Activated CD4-positive, CD25-positive, alpha-beta regulatory T cell treated with anti-CD3 and anti-CD28 coated beads, Interleukin-2, amount 50 U/mL, for 16 hours (primary cell): ENCODE data around the gene TTYH1.
"Not testable (repeated sequence)": the region's sequence is repeated elsewhere in the genome, so short reads cannot be mapped to it uniquely, and the experiment has no call there.

Experiments used
- DNase-seq: peaks from one replicate; pipeline ENCODE4 v3.0.0-alpha.2; 2020; ENCODE audit warnings: low read depth, low spot score

The TTYH1 gene

DNA sequence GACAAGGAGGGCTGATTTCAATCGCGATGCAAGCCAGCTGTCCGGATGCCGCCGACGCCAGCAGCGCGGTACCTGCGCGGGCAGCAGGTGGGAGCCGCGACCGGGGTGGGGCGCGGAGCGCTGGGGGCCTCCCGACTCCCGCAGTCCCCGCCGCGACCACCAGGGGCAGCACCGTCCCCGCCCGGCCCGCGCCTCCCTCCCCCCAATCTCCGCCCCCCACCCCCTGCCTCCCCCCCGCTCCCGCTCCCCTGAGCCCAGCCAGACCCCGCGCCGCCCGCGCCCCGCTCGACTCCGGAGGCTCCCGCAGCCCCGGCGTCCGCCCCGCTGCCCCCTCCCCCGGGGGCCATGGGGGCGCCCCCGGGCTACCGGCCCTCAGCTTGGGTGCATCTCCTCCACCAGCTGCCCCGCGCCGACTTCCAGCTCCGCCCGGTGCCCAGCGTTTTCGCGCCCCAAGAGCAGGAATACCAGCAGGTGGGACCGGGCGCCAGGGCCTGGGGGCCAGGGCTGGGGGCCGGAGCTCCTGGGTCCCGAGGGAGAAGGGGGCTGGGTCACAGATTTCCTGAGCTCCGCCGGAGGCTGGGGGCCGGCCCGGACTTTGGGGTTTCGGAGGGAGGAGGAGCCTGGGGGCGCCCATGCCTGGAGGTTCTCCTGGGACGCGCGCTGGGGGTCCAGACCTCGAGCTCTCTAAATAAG lies at the start of gene TTYH1:
Gene TTYH1, plus strand, starts transcription at position 257 of the 693 bp plus-strand sequence. Its CDS starts 89 bp downstream, at position 346.
- no peak for DNase-seq

DNA sequence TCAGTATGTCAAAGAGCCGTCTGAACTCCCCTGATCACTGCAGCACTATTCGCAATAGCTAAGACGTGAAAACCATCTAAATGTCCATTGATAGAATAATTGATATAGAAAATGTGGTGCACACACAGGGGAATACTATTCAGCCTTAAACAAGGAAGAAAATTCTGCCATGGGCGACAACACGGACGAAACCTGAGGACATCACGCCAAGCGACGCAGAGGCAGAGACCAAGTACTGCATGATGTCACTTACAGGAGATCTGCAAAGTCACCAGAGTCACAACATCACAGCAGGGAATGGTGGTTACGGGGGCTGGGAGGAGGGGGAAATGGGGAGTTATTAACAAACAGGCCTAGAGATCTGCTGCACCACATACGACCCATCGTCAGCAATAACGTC lies 49.5 kb upstream of the TTYH1 start:
- not testable (repeated sequence) for DNase-seq

DNA sequence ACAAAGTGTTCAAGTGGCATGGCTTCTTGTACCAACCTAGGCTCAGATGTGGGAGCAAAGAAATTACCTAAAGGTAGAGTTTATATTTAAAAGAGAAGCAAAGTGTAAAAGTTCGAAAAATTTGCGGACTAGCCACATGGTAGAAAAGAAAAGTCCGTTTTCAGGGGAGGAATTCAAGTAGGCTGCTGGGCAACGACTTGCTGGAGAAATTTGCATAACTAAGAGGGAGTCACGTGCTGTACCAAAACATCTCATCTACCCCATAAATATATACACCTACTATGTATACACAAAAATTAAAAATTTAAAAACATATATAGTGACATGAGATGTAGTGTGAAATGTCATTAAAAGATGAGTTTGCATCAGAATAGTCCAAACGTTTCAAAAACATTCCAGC lies 48.5 kb upstream of the TTYH1 start:
- DNase-seq: no peak

DNA sequence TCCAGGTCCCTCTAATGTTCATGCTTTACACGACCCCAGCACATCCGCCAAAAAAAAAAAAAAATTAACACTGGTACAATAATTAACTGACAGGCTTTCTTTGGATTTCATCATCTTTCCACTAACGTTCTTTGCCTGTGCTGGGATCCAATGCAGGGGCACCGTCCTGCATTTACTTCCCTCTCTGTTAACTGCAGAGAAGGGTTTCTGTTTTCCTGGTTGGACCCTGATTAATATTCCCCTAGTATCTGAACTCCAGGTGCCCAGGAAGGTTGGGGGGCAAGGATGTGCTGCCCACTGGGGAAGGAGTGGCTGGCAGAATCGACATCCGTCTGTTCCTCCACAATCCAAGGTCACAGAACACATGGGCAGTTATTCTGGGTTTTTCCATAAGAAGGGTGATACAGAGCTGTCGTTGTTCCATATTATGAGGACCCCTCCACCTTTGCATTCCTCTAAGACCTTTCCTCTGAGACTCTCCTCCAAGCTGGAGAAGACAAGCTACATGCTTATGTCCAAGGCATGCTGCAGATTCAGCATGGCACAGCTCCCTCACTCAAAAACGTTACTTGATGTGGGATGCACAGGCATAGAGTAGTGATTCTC lies 46.1 kb upstream of the TTYH1 start:
- DNase-seq: no peak

DNA sequence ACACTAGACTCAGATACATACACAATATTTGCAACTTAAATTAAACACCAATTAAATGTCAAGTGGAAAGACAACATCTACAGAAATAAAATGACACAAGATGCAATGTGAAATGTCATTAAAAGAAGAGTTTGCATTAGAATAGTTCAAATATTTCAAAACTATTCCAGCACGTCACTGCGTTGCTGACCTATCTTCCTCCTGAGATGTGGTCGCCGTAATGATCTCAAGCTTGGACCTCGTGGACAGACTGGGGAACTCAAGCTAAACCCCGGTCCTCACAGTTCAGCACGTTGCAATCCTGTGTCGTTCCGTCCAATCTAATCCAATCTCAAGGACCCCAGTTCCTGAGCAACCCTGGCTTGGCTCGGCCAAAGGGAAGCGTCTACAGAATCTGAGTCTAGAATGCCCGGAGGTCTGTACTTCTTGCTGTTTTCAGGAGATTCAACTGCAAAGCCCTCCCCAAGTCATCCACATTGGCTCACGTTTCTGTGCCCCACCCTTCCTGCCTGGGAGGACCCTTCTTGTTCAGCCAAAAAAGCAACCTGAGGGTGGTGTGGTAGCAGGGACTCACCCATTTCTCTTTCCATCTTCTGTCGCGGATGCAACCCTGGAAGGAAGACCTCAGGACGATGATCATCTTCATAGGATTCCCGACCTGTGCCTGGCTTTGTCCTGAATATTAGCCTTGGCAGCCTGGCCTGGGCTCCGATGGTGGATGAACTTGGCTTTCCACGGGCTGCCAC lies 45.4 kb upstream of the TTYH1 start:
- DNase-seq: not testable (repeated sequence)

DNA sequence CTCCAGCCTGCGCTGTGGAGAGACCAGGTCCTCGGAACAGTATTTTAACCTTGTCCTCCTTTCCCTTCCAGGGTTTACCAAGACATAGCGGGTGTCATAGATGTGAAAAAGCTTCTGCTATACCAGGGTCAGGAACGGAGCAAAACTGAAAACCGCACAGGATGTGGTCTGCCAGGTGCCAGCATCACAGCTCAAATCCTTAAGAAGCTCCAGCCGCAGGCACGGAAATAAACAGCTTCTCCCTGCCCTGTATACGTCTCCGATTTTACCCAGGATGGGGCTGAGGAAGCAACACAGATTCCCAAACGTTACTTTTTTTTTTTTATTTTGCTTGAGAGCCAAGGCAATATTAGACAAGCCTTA lies 44.8 kb upstream of the TTYH1 start:
- DNase-seq: peak; percentile 11

DNA sequence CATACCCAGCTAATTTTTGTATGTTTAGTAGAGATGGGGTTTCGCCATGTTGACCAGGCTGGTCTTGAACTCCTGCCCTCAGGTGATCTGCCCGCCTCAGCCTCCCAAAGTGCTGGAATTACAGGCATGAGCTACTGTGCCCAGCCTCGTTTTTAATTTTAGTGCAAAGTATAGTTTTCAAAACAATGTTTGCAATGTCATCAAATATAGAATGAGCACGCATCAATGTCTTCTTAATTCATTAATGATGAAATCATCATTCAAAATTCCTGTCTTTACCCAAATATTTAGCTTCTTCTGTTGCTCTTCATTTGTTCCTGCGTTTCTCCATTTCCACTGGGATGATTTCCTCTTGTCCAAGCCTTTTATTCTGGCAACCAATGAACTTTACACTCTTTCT lies 43.8 kb upstream of the TTYH1 start:
- not testable (repeated sequence) for DNase-seq

DNA sequence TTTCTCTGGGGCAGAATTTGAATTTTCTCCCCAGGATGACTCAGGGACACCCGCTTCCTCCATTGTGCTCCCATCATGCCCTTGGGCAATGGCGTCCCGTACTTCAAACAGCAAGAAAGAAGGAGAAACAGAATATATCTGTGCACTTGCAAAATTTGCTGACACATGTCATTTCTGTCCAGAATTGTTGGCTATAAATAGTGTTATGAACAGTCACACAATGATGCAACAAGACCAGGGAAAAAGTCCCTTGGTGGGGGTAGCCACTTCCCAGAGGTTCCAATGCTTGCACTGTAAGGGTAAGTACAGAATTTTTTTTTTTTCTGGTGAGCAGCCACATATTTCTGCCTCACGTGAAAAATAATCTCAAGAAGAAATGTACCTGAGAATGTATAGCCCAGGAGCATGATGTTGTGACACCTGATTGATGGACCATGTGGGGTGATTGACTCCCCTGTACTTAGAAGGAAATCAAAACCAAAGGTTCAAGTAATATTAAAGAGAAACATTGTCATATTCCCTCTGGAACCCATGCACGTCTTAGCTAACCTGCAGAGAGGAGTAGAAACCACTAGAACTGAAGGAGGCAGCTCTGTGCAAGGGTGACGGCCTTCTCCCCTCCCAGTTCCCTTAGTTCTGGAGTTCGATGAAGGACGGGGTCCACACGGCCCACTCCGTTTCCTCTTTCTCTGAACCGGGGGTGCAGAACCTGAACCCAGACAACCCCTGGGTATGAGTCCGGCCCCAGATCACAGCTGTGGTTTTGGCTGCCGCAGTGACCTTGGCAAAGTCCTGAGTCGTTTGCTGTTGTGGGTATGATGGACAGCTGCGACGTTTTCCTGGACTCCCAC lies 41.3 kb upstream of the TTYH1 start:
- DNase-seq: no peak

DNA sequence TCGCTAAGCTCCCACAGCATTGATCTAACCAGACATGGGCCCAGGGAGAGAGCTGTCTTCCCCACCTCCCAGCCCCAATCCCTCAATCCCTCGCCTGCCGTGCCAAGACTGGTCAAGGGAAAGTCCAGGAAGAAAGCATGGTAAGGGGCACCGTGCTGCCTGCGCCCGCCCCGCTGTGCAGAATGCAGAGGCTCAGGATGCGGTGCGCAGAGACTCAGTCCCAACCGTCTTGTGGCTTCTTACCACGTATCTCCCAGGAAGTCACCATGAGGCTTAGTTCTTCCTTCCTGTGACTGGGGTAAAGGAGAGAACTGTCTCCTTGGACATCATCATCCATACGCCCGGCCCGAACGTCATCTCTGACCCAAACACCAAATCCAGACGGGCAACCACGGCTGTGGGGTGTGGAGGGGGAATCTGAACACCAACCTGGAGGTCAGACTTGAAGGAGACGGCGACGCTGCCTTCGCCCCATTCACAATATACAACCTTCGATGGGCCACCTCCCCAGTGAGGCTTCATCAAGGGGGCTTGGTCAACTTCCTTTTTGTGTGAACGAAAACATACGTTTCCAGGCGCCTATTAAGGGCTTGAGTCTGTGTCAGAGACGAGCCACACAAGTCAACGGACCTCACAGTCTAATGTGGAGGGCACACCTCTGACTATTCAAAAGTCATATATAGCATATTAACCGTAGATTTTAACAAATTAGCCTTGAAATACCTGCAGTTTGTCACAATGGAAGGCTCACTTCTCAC lies 39.9 kb upstream of the TTYH1 start:
- not testable (repeated sequence) for DNase-seq

DNA sequence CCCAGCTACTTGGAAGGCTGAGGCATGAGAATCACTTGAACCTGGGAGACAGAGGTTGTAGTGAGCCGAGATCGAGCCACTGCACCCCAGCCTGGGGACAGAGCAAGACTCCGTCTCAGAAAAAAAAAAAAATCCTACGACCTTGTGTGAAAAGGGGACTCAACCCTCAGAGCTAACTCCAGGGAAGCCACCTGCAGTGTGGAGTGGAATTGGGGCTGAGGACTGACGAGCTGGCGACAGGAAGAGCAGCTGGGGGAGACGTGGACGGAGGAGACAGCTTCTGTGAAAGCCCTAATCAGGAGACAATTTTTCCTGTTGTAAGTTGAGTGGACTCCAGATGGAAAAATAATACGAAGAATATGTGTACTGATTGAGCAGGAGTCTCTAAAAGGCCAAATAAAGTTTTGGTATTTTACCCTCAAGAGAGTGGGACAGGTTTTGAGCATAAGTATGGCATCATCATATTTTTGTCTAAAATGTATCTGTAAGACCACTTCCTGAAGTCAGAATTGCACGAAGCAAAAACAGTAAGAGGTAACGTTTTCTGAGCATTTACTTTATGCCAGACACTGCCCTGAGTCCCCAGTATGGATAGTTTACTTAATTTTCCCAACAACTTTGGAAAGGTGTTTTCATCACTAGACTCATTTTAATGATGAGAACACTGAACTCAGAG lies 38.5 kb upstream of the TTYH1 start:
- no peak for DNase-seq

DNA sequence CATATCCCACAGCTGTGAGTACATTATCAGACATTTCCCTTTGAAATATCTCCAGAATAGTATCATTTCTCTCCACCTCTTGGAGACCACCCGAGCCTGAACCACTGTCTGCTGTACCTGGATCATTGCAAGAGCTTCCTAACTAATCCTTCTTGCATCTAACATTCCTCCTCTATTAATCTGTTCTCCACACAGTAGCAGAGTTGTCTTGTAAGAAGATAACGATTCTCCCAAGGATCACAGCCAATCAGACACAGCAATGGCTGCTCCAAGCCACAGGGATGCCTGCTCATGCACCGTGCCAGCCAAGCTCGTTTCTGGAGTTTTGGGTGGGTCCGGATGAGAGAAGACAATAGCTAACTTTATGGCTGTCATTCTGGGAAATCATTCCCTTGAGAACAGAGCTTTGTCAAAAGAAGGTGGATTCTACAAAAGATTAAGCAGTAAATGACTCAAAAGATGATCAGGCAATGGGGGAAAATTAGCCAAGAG lies 36.0 kb upstream of the TTYH1 start:
- DNase-seq: no peak

DNA sequence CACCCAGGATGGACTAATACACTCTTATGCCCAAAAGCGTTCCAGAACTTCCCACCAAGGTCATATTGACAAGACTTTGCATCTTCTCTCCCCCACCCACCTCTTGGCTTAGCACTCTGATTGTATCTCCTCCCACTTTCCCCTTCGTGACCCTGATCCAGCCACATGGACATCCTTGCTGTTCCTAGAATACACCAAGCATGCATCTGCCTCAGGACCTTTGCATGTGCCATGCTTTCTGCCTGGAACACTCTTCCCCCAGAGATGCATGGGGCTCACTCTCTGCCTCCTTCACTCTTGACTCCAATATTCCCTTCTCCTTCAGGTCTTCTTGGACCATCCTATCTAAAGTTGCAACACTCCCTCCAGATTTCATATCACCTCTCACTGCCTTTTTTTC lies 34.4 kb upstream of the TTYH1 start:
- no peak for DNase-seq

DNA sequence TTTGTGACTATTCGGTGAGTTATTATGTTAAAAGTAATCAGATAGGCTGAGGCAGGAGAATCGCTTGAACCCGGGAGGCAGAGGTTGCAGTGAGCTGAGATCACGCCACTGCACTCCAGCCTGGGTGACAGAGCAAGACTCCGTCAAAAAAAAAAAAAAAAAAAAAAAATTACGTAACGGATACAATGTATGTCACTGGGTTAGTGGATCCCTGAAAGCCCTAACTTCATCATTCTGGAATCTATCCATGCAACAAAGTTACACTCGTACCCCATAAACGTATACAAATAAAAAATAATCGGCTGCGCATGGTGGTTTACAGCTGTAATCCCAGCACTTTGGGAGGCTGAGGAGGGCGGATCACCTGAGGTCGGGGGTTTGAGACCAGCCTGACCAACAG lies 33.2 kb upstream of the TTYH1 start:
- not testable (repeated sequence) for DNase-seq

DNA sequence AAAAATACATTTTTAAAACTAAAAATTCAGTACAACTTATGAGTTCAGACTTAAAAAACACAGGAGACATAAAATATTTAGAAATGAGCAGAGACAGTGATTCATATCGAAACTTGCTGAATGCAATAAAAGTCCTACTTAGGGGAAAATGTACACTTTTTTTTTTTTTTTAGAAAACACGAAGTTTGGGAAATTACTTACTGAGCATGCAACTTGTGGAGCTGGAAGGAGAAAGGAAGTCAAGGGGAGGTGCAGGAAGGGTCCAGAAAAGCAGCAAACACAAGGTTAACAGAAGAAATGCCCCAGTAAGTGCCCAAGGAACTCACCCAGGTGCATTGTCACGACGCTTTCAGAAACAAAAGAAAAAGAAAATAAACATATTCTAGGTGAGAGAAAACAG lies 31.9 kb upstream of the TTYH1 start:
- no peak for DNase-seq

DNA sequence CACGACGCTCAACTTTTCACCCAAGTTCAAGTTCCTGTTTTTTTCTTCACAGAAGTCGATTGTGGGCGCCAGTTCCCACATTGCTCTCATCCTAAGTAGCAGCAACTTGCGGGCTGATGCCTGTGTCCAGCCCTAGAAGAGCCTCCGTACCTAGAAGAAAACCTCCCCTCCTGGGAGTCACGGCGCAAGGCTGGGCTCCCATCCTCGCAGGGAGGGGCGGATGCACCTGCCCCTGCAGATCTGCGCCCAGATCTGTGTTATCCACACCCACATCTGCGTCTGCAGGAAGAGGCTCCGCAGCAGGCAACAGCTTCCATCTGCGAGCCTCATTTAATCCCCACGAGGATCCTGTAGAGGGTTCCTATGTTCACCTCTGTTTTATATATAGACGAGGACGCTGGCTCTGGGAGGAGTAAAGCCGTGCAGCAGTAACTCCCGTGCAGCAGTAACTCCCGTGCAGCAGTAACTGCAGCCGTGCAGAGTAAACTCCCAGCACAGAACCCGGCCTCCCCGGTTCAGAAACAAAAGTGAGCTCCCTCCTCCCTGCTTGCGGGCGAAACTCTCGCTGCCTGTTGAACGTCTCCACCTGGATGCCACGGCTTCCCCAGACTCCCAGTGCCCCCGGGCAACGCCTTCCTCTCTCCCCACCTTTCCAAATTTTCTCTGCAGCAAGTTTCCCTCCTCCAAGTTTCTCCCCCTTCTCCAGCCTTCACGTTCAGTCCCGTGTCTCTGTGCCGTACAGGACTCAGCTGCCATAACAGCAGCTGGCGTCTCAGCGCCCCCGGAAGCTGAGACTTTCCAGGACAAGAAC lies 27.1 kb upstream of the TTYH1 start:
- no peak for DNase-seq

DNA sequence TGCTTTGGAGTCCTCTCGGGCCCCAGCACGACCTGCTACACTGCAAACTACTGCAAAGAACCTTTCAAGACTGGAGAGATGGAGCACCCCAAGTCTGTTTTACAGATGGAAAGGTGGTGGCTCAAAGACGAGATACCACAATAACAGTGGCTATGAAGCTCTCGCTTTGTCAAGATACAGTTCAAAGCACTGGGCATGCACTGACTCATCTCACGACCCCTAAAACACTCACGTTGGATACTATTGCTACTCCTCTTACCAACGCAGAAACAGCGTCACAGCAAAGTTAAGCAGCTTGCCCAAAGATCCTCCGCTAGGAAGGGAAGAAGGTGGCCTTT lies 26.5 kb upstream of the TTYH1 start:
- no peak for DNase-seq

DNA sequence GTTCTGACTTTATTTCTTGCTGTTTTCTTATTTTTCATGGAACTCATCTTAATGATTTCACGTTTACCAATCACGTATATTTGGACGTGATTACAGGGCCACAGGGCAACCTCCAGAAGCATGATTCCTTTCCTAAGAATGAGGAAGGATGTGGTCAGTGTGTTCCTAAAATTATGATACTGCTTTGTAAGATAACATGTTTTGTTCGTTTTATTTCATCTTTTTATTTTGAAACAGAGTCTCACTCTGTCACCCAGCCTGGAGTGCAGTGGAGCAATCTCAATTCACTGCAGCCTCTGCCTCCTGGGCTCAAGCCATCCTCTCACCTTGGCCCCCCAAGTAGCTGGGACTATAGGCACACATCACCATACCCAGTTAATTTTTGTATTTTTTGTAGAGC lies 25.7 kb upstream of the TTYH1 start:
- DNase-seq: no peak

DNA sequence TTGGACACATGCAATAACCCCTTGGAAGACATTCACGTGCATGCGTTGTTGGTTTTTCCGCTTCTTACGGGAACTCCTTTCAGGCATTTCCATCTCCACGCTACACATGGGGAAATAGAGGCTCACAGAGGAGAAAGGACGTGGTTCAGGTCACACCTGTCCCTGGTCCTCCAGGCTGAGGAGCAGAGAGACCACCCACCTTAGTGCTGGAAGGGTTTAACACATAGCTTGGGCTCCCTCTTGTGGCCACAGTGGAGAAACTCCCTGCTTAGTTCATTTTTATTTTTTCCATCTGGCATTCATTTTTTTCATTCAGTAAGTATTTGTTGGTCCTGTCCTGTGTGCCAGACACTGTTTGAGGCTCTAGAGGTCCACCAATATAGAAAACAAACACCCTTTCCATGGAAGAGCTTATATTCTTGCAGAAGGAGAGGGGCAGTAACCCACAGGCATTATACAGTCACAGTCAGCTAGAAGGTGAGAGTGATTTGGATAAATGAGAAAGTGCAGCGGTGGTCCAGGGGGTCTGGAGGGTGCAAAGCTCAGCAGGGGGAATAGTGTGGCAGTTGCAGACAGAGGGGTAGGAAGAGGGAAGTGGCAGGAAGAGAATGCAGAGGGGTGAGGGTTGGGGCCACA lies 24.2 kb upstream of the TTYH1 start:
- peak; percentile 42 for DNase-seq

DNA sequence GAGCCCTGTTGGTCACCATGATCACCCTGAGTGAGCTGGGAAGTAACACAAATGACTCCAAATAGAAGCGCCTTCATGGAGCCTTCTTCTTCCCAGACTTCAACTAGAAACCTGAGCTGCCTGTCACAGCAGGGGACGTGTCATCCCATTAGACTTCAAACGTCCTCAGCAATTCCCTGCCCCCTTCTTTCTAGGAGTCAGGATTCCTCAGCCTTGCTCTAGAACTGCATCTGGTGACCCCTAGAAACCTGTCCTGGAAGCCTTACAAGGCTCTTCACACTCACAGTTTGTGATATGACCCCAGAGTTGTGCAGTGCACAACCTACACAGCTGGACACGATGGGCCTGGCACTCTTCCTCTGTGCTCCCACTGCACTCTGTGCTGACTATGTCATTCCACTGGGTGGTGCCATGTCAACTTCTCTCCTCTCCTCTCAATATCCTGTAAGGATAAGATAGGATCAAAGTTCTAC lies 23.6 kb upstream of the TTYH1 start:
- no peak for DNase-seq
